ENCODE results near the gene NDRG3. TPM values are rescaled to one million over a fixed set of nuclear protein-coding genes. Genes with fewer than 3 reads are reported as not detected.

Gene NDRG3
- polyA plus RNA-seq, 1 of the 3 experiments (the other 2 are of a cell fraction): 20.5 TPM

- Histone ChIP-seq H3K9me2 (no peaks in the 10 kb centered on the region), H2AFZ (ENCODE audit: low read depth) (no peak overlapping the region), H3K4me1 (ENCODE audit: control insufficient read depth in 1 of 2, insufficient read depth in 2 of 2, low read depth in 1 of 2, low read length in 1 of 2) (no peaks in the 10 kb centered on the region), H3K4me3 (ENCODE audit: low read depth in 2 of 2, low read length in 1 of 2) (no peak overlapping the region), H4K20me1 (ENCODE audit: insufficient read depth) (no peaks in the 10 kb centered on the region), H3K9me3 (no peaks in the 10 kb centered on the region), H3K27ac (ENCODE audit: low read depth in 2 of 2, low read length in 1 of 2) (no peak overlapping the region), H3K9ac (no peak overlapping the region), H3K36me3 (replicated peaks in 1 of 2; ENCODE audit: control insufficient read depth in 1 of 2, insufficient read depth in 2 of 2, low read length in 1 of 2) (peaks cover 4 to 33% of the 10 kb centered on the region in 2 experiments), H3K79me2 (ENCODE audit: insufficient read depth) (no peaks in the 10 kb centered on the region), H3K4me2 (no peak overlapping the region), H3F3A (replicated peaks; ENCODE audit: insufficient read depth) (peaks cover 22% of the 10 kb centered on the region), H3K27me3 (ENCODE audit: insufficient read depth) (no peaks in the 10 kb centered on the region)
- DNase-seq: no peak
- 97% methylated on average over 1 of the region's 1 CpG for WGBS (ENCODE audit: low lambda C conversion rate)
- CTCF ChIA-PET: interaction anchor here (0.6 to 1.0 kb wide), 3 partner anchors 12 to 50 kb away, joined by 3 read pairs; no protein-coding TSS in a partner anchor
- TF ChIP-seq ELF1 (IDR thresholded peaks at IDR 0.05) (no peak), FOSL2 (IDR thresholded peaks at IDR 0.05; ENCODE audit: borderline replicate concordance, low read depth) (no peak), ZBTB33 (IDR thresholded peaks at IDR 0.05; ENCODE audit: borderline replicate concordance, low read depth) (no peak), FOXM1 (IDR thresholded peaks at IDR 0.05; ENCODE audit: low read depth) (no peak), USF2 (IDR thresholded peaks at IDR 0.05; ENCODE audit: borderline replicate concordance, low read depth, low read length) (no peak), GATA2 (CRISPR knock-in tag; IDR thresholded peaks at IDR 0.05) (no peak), POLR2AphosphoS5 (IDR thresholded peaks at IDR 0.05; ENCODE audit: low read depth, low read length) (no peak), CHD2 (IDR thresholded peaks at IDR 0.05; ENCODE audit: low read length, partially characterized antibody) (no peak), TAF1 (IDR thresholded peaks at IDR 0.05; ENCODE audit: borderline replicate concordance, low read depth, low read length) (no peak), RXRA (IDR thresholded peaks at IDR 0.05; ENCODE audit: borderline replicate concordance, low read depth) (no peak), IRF3 (IDR thresholded peaks at IDR 0.05; ENCODE audit: low read depth, low read length) (no peak), RFX5 (IDR thresholded peaks at IDR 0.05; ENCODE audit: low read length) (no peak), NRF1 (IDR thresholded peaks at IDR 0.05; ENCODE audit: low read depth, low read length) (no peak), SIN3A (IDR thresholded peaks at IDR 0.05; ENCODE audit: borderline replicate concordance, low read depth, low read length) (no peak)
- POLR2A ChIA-PET: no interaction called here
Observed at GRCh38 chr20:36758276-36758675, 12.4 kb upstream of the NDRG3 start.

- CTCF ChIA-PET: interaction anchor here (1.0 to 3.5 kb wide), 7 partner anchors 11 to 151 kb away, joined by 3 to 40 read pairs (median 4); partner anchors contain the start of genes DSN1, NDRG3 and RAB5IF
- DNase-seq: no peak
- POLR2A ChIA-PET: no interaction called here
- Histone ChIP-seq H3K27ac (ENCODE audit: low read depth in 2 of 2, low read length in 1 of 2) (no peak overlapping the region), H3K4me1 (ENCODE audit: control insufficient read depth in 1 of 2, insufficient read depth in 2 of 2, low read depth in 1 of 2, low read length in 1 of 2) (no peaks in the 10 kb centered on the region), H3F3A (replicated peaks; ENCODE audit: insufficient read depth) (peaks cover 27% of the 10 kb centered on the region), H3K36me3 (replicated peaks in 1 of 2; ENCODE audit: control insufficient read depth in 1 of 2, insufficient read depth in 2 of 2, low read length in 1 of 2) (peaks cover 11 to 44% of the 10 kb centered on the region in 2 experiments), H3K4me3 (ENCODE audit: low read depth in 2 of 2, low read length in 1 of 2) (no peak overlapping the region), H3K79me2 (ENCODE audit: insufficient read depth) (no peaks in the 10 kb centered on the region), H3K9me3 (no peaks in the 10 kb centered on the region), H2AFZ (ENCODE audit: low read depth) (no peak overlapping the region), H4K20me1 (ENCODE audit: insufficient read depth) (no peaks in the 10 kb centered on the region), H3K9ac (no peak overlapping the region), H3K27me3 (ENCODE audit: insufficient read depth) (no peaks in the 10 kb centered on the region), H3K4me2 (no peak overlapping the region), H3K9me2 (no peaks in the 10 kb centered on the region)
- TF ChIP-seq REST (IDR thresholded peaks at IDR 0.05; ENCODE audit: low read depth, low read length) (no peak), POLR2AphosphoS5 (IDR thresholded peaks at IDR 0.05; ENCODE audit: low read depth, low read length) (no peak), RAD21 (IDR thresholded peaks at IDR 0.05; ENCODE audit: low read length) (no peak), RFX5 (IDR thresholded peaks at IDR 0.05; ENCODE audit: low read length) (no peak), FOXJ3 (CRISPR knock-in tag; IDR thresholded peaks at IDR 0.05) (no peak), MEF2A (IDR thresholded peaks at IDR 0.05; ENCODE audit: borderline replicate concordance, low read depth) (no peak), GABPA (IDR thresholded peaks at IDR 0.05; ENCODE audit: low read depth) (no peak), NFIC (IDR thresholded peaks at IDR 0.05; ENCODE audit: borderline replicate concordance) (no peak), IRF3 (IDR thresholded peaks at IDR 0.05; ENCODE audit: low read depth, low read length) (no peak), NRF1 (IDR thresholded peaks at IDR 0.05; ENCODE audit: low read depth, low read length) (no peak)
Observed at GRCh38 chr20:36756496-36756895, 10.6 kb upstream of the NDRG3 start.
